K562 (cell line): Measurements from ENCODE around the gene ERICH2. TPM values are rescaled to one million over a fixed set of nuclear protein-coding genes. Genes with fewer than 3 reads are reported as not detected.

Experiments used
- ATAC-seq: fragments of 200-7000 bp; cut with Tn5 transposase; 3 replicates; pipeline ENCODE4 v1.9.1; 2020; ENCODE audit warnings: moderate library complexity
- BruUV-seq: library from RNA; stranded (reverse); fragments of 400-500 nt; replicated peaks from 2 replicates; lab custom pipeline; 2021; lab: Mats Ljungman, UMichigan
- CTCF ChIA-PET: fragments of 300-600 bp; formaldehyde crosslinking; extraction: SDS; loops from one replicate; lab custom pipeline; 2021; ENCODE audit warnings: low intra/inter-chr PET ratio; lab: Yijun Ruan, JAX
- POLR2A ChIA-PET: fragments of 300-600, 350-650 bp; sonication (Branson Sonifier 250); formaldehyde crosslinking; extraction: SDS; loops from one replicate; lab custom pipeline; 2021; ENCODE audit warnings: antibody characterized with exemption, inconsistent platforms; lab: Yijun Ruan, JAX
- DNase-seq, 4 experiments: peaks; one replicate each; pipeline versions ENCODE4 v3.0.0 to v3.0.0-alpha.2; 2011 to 2018; ENCODE audit warnings: low spot score in 3 of 4, mixed read lengths in 3 of 4; ENCODE audit errors: extremely low read depth in 1 of 4
- FAIRE-seq: peaks from 2 replicates; lab custom pipeline; 2011; peaks lifted over from hg19 to GRCh38; lab: Jason Lieb, UNC
- H2AFZ ChIP-seq: 2 replicates; pipeline ENCODE4 v1.6.0; 2011; ENCODE audit warnings: low read depth, low read length, control low read depth, inconsistent platforms
- H3K27ac ChIP-seq: fragments of 200-600 bp; 3 replicates; pipeline ENCODE4 v1.8.0; 2011; ENCODE audit warnings: low read depth, mild to moderate bottlenecking, control low read depth, inconsistent platforms, low read length, moderate library complexity, mixed read lengths; ENCODE audit errors: extremely low read depth
- H3K27me3 ChIP-seq, 2 experiments: fragments of 300-600 bp in 1 of 2; 2 replicates in 1 of 2; 3 replicates in 1 of 2; pipeline versions ENCODE4 v1.6.0 to v1.8.0; 2011; ENCODE audit warnings: inconsistent platforms in 2 of 2, low read length in 2 of 2, mild to moderate bottlenecking in 1 of 2, mixed read lengths in 1 of 2, moderate library complexity in 1 of 2; ENCODE audit not compliant: control insufficient read depth in 2 of 2, insufficient read depth in 2 of 2
- H3K36me3 ChIP-seq: fragments of 300-600 bp; 3 replicates; pipeline ENCODE4 v1.8.0; 2011; ENCODE audit warnings: mild to moderate bottlenecking, low read length, inconsistent platforms; ENCODE audit not compliant: control insufficient read depth, insufficient read depth
- H3K4me1 ChIP-seq, 2 experiments: fragments of 200-600 bp in 1 of 2; replicated peaks in 1 of 2; 2 replicates in 1 of 2; 3 replicates in 1 of 2; pipeline versions ENCODE4 v1.5.1 to v1.8.0; 2011; ENCODE audit warnings: inconsistent platforms in 2 of 2, low read length in 2 of 2, mild to moderate bottlenecking in 1 of 2, mixed read lengths in 1 of 2, moderate library complexity in 1 of 2; ENCODE audit not compliant: control insufficient read depth in 2 of 2, insufficient read depth in 2 of 2
- H3K4me2 ChIP-seq: 2 replicates; pipeline ENCODE4 v1.6.1; 2011; ENCODE audit warnings: low read length, control low read depth, inconsistent platforms, mixed read lengths; ENCODE audit not compliant: insufficient read depth
- H3K4me3 ChIP-seq: fragments of 200-600 bp; sonication (generic), shearing (Covaris generic); 2 replicates; pipeline ENCODE4 v1.5.1; 2016; ENCODE audit warnings: control low read depth, inconsistent platforms
- H3K79me2 ChIP-seq: fragments of 200-600 bp; 3 replicates; pipeline ENCODE4 v1.8.0; 2011; ENCODE audit warnings: low read length, inconsistent platforms; ENCODE audit not compliant: control insufficient read depth, insufficient read depth
- H3K9ac ChIP-seq, 2 experiments: 2 replicates each; pipeline versions ENCODE4 v1.6.0 to v1.6.1; 2011; ENCODE audit warnings: low read depth in 2 of 2, low read length in 2 of 2, control low read depth in 1 of 2, inconsistent platforms in 1 of 2, mild to moderate bottlenecking in 1 of 2, mixed read lengths in 1 of 2; ENCODE audit not compliant: insufficient read depth in 1 of 2
- H3K9me1 ChIP-seq: one replicate; pipeline ENCODE4 v1.6.0; 2011; ENCODE audit warnings: inconsistent platforms, mild to moderate bottlenecking, low read length, moderate library complexity; ENCODE audit not compliant: control insufficient read depth, insufficient read depth
- H3K9me3 ChIP-seq: replicated peaks from 2 replicates; pipeline ENCODE4 v1.5.1; 2011; ENCODE audit warnings: low read depth, low read length, inconsistent platforms; ENCODE audit not compliant: control insufficient read depth, insufficient read depth
- H4K20me1 ChIP-seq: replicated peaks from 2 replicates; pipeline ENCODE4 v1.6.1; 2011; ENCODE audit warnings: low read length, inconsistent platforms, mixed read lengths; ENCODE audit not compliant: control insufficient read depth, insufficient read depth
- GTF2A2 ChIP-seq: IDR thresholded peaks from 2 replicates; pipeline ENCODE4 v1.6.1; 2016; ENCODE audit warnings: mild to moderate bottlenecking, missing genetic modification characterization, missing compliant biosample characterization
- HNRNPL ChIP-seq: fragments of 200-400 bp; formaldehyde crosslinking; IDR thresholded peaks from 2 replicates; pipeline ENCODE4 v1.6.1; 2017; ENCODE audit warnings: low read depth, mild to moderate bottlenecking, low read length
- PTRF ChIP-seq: fragments of 450-650 bp; IDR thresholded peaks from 2 replicates; pipeline ENCODE4 v1.6.1; 2016; ENCODE audit warnings: mild to moderate bottlenecking, missing genetic modification characterization, missing compliant biosample characterization
- SAFB2 ChIP-seq: fragments of 200-400 bp; formaldehyde crosslinking; IDR thresholded peaks from 2 replicates; pipeline ENCODE4 v1.6.1; 2018; ENCODE audit warnings: borderline replicate concordance, low read length, low read depth, moderate library complexity; ENCODE audit not compliant: severe bottlenecking
- WHSC1 ChIP-seq: IDR thresholded peaks from one replicate; pipeline ENCODE4 v1.6.1; 2012; ENCODE audit warnings: low read length, control low read depth, inconsistent platforms
- ZNF121 ChIP-seq: sonication (generic); formaldehyde crosslinking; conservative IDR thresholded peaks from 2 replicates; pipeline ENCODE4 v1.8.0; 2022; ENCODE audit warnings: missing genetic modification reagents
- ZNF384 ChIP-seq: IDR thresholded peaks from 2 replicates; pipeline ENCODE4 v1.6.1; 2012; ENCODE audit warnings: low read depth, low read length, improper control_type of control experiment
- WGBS: fragments of 100-300 bp; shearing (Covaris generic); methylation state at CpG from one replicate; pipeline ENCODE4 v1.1.6; 2016; ENCODE audit warnings: low coverage, mixed read lengths; ENCODE audit not compliant: insufficient coverage; ENCODE audit errors: missing lambda C conversion rate; 5-methylcytosine and 5-hydroxymethylcytosine counted together
- in situ Hi-C: fragments of 300-500 bp; cut with MboI; formaldehyde crosslinking; loops from 4 replicates; pipeline ENCODE4 v1.15.0; 2018; ENCODE audit warnings: inconsistent platforms, mixed read lengths
- intact Hi-C: fragments of 100-400 bp; cut with micrococcal nuclease; formaldehyde crosslinking; loops from 2 replicates; pipeline ENCODE4 v1.14.2; 2022
- polyA plus RNA-seq, 8 experiments: library from polyadenylated mRNA; depleted of rRNA in 4 of 8; stranded (reverse) in 5 of 8; unstranded in 3 of 8; fragments of >200 nt; fragmentation: Nextera tagmentation in 2 of 8; fragmentation: Illumina TruSeq in 1 of 8; extraction: Ambion mirVana in 2 of 8; extraction: Trizol in 1 of 8; gene quantifications; 2 replicates each; pipeline versions ENCODE4 v1.2.1 to v1.2.3, GENCODE V29; 2011 to 2014; ENCODE audit warnings: inconsistent platforms in 1 of 8, missing spikeins in 1 of 8
- total RNA-seq, 7 experiments: library from RNA; depleted of rRNA in 6 of 7; stranded (reverse); fragments of >200 nt in 6 of 7; fragmentation: Illumina TruSeq in 2 of 7; extraction: Trizol in 2 of 7; gene quantifications; 2 replicates each; pipeline versions ENCODE4 v1.2.1 to v1.2.3, GENCODE V29; 2011 to 2021; ENCODE audit warnings: low replicate concordance in 1 of 7
- TF ChIP-seq, protein P1 (sequence below): fragments of 250-450 bp; sonication (Bioruptor Pico); IDR thresholded peaks from 2 replicates; pipeline ENCODE4 v1.4.0; 2020

Gene ERICH2
- total and polyA plus RNA-seq, 9 of the 15 experiments (the other 6 are each of a cell fraction or from before 2014, with no cell fraction given) = 0.85 to 2.4 (median 1.6) TPM

DNA sequence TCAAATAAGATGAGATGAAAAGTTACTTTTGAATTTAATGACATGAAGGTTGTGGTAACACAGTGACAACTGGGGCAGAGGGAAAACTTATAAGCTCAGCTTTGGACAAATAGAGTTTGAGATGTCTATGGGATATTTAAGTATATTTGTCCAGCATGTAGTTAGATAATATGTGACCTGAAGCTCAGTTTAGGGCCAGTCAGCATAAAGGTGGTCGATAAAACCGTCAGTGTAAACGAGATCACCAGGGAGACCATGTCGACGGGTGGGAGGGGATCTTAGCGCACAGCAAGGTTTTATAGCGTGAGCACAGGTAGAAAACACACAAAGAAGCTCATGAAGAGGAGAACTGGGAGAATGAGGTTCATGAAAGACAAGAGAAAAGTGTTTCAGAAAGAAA is 7.4 kb upstream of the ERICH2 start (continued):
- no peak for TF ChIP-seq GTF2A2 (tag)
- TF ChIP-seq, protein P1, sequence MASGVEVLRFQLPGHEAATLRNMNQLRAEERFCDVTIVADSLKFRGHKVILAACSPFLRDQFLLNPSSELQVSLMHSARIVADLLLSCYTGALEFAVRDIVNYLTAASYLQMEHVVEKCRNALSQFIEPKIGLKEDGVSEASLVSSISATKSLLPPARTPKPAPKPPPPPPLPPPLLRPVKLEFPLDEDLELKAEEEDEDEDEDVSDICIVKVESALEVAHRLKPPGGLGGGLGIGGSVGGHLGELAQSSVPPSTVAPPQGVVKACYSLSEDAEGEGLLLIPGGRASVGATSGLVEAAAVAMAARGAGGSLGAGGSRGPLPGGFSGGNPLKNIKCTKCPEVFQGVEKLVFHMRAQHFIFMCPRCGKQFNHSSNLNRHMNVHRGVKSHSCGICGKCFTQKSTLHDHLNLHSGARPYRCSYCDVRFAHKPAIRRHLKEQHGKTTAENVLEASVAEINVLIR (CRISPR knock-in tag) = no peak
- TF ChIP-seq, all 486 proteins: peak for 4

DNA sequence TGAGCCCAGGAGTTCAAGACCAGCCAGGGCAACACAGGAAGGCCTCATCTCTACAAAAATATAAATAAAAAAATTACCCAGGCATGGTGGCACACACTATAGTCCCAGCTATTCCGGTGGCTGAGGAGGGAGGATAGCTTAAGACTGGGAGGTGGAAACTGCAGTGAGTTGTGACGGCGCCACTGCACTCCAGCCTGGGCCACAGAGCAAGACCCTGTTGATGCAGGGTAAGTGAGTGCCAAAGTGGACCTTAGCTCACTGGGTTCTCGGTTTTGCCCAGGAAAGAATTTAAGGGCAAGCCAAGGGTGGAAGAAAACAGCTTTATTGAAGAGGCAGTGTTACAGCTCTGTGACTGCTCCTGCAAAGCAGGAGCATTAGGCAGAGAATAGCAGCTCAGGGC is 6.9 kb upstream of the ERICH2 start:
- no peak overlapping the region for H3K27ac ChIP-seq
- ChIA-PET CTCF (no interaction called here), POLR2A (interaction anchor here (0.8 to 2.3 kb wide), 7 partner anchors 9 to 120 kb away, joined by 3 to 7 read pairs (median 4); no protein-coding TSS in a partner anchor)
- no TSS peak for BruUV-seq
- H3K9me3 ChIP-seq = no peaks in the 10 kb centered on the region
- ATAC-seq (0 out of 3 replicates have a peak, but pooled peaks have one; percentile 18), FAIRE-seq (no peak), DNase-seq (no peak)
- WGBS = 69% methylated on average over 4 of the region's 4 CpGs
- H3K36me3 ChIP-seq = no peaks in the 10 kb centered on the region
- intact Hi-C loops = no loop called here
- H3K79me2 ChIP-seq = no peaks in the 10 kb centered on the region
- H3K9me1 ChIP-seq = no peaks in the 10 kb centered on the region
- no peak overlapping the region for H2AFZ ChIP-seq
- peaks cover 4 to 17% of the 10 kb centered on the region in 2 experiments; a peak in 3 of 5 replicates for H3K4me1 ChIP-seq
- H4K20me1 ChIP-seq = no peaks in the 10 kb centered on the region
- no peak overlapping the region for H3K9ac ChIP-seq
- H3K4me2 ChIP-seq = no peak overlapping the region
- no peak overlapping the region for H3K4me3 ChIP-seq
- in situ Hi-C loops = no loop called here
- TF ChIP-seq PTRF (tag) (no peak), HNRNPL (no peak), WHSC1 (no peak), ZNF121 (peak; percentile 54), ZNF384 (no peak), SAFB2 (no peak)
- H3K27me3 ChIP-seq = no peaks in the 10 kb centered on the region
